ENCODE results near the gene CCDC61. TPM values are rescaled to one million over a fixed set of nuclear protein-coding genes. Genes with fewer than 3 reads are reported as not detected.

CCDC61 gene
- total RNA-seq, 2 donors from 2014 or later, result 10.0 to 12.9 TPM

DNA sequence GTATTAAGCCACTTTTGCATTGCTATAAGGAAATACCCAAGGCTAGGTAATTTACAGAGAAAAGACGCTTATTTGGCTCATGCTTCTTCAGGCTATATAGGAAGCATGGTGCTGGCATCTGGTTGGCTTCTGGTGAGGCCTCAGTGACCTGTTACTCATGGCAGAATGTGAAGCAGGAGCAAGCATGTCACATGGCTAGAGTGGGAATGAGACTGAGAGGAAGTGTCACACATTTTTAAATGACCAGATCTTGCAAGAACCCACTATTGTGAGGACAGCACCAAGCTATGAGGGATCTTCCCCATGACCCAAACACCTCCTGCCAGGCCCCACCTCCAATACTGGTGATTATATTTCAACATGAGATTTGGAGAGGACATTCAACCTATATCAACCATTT lies 71.2 kb downstream of the CCDC61 start:
- intact Hi-C loops (cut with DNase I), result no loop called here
- no peak for DNase-seq (ENCODE audit: low spot score)

DNA sequence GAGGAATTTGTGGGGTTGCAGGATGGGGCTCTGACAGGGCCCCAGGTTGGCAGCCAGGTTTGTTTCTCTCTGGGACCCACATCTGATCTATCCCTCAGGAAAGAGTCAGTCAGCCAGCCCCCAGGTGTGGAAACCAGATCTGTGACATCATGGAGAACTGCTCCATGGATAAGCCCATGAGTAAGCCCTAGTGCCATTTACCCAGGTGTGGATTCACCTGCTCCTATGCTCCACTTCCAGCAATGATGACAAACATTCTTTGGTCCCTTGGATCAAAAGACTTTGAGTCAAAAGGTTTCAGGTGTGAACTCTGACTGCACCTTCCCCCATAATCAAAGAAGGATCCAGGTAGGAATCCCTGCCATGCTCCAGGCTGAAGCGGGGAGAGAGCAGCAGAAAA lies 72.4 kb downstream of the CCDC61 start:
- DNase-seq (ENCODE audit: low spot score), result no peak
- intact Hi-C loops (cut with DNase I), result no loop called here

Small RNAs within 50 kb of the gene (microRNA-seq; reads per million reads assigned to microRNA genes)
- gene MIR769 (ENCODE audit: borderline microRNAs expressed in 2 of 2), result 77.1 to 78.8 reads per million in 2 donors

Other genes starting within 250 kb of the CCDC61 start
- gene SIX5, start 226.2 kb upstream of the CCDC61 start, total RNA-seq, result 10 to 100 TPM; 14.9 to 22.4 TPM
- 100 to 1,000 TPM; 218 to 281 TPM for gene DMPK, start 213.0 kb upstream of the CCDC61 start, total RNA-seq
- 10 to 100 TPM; 50.9 to 61.1 TPM for gene DMWD, start 202.6 kb upstream of the CCDC61 start, total RNA-seq
- gene RSPH6A, start 180.2 kb upstream of the CCDC61 start, total RNA-seq, result not detected
- 10 to 100 TPM; 41.2 to 44.6 TPM for gene SYMPK, start 132.3 kb upstream of the CCDC61 start, total RNA-seq
- gene FOXA3, start 131.1 kb upstream of the CCDC61 start, total RNA-seq, result not detected
- 10 to 100 TPM; 14.3 to 14.5 TPM for gene IRF2BP1, start 109.3 kb upstream of the CCDC61 start, total RNA-seq
- 1 to 10 TPM; 4.3 to 6.1 TPM for gene MYPOP, start 92.9 kb upstream of the CCDC61 start, total RNA-seq
- not detected for gene NANOS2, start 80.7 kb upstream of the CCDC61 start, total RNA-seq
- gene NOVA2, start 21.6 kb upstream of the CCDC61 start, total RNA-seq, result 1 to 10 TPM; 7.9 to 8.0 TPM
- not detected for gene PGLYRP1, start 27.6 kb downstream of the CCDC61 start, total RNA-seq
- gene IGFL4, start 45.5 kb downstream of the CCDC61 start, total RNA-seq, result not detected
- not detected for gene IGFL3, start 129.2 kb downstream of the CCDC61 start, total RNA-seq
- gene IGFL2, start 152.8 kb downstream of the CCDC61 start, total RNA-seq, result under 1 TPM in 1 of 2 donors, not detected in 1; 0.38 TPM
- not detected for gene IGFL1, start 234.3 kb downstream of the CCDC61 start, total RNA-seq

All from posterior vena cava (tissue), 2 donors.